ENCODE measurements around the gene TSPAN17.

Gene TSPAN17

GRCh38 chr5:176676361-176676824 is 29.1 kb downstream of the TSPAN17 start:
- no peak overlapping the region for H3K4me3 ChIP-seq (ENCODE audit: control insufficient read depth, low read depth, low read length)
- DNase-seq (ENCODE audit: low read depth), result peak; percentile 71
- no peak for TF ChIP-seq CTCF (conservative IDR thresholded peaks at IDR 0.05; ENCODE audit: control insufficient read depth, insufficient read depth, low read depth, low read length)

- no peak for DNase-seq (ENCODE audit: low read depth)
- H3K4me3 ChIP-seq (ENCODE audit: control insufficient read depth, low read depth, low read length), result no peak overlapping the region
- no peak for TF ChIP-seq CTCF (conservative IDR thresholded peaks at IDR 0.05; ENCODE audit: control insufficient read depth, insufficient read depth, low read depth, low read length)
These were observed 30.1 kb downstream of the TSPAN17 start for GRCh38 chr5:176677209-176677939.

- TF ChIP-seq CTCF (conservative IDR thresholded peaks at IDR 0.05; ENCODE audit: control insufficient read depth, insufficient read depth, low read depth, low read length), result no peak
- no peak for DNase-seq (ENCODE audit: low read depth)
- no peak overlapping the region for H3K4me3 ChIP-seq (ENCODE audit: control insufficient read depth, low read depth, low read length)
These were observed 31.3 kb downstream of the TSPAN17 start for GRCh38 chr5:176678584-176678983.

- no peak for TF ChIP-seq CTCF (conservative IDR thresholded peaks at IDR 0.05; ENCODE audit: control insufficient read depth, insufficient read depth, low read depth, low read length)
- no peak for DNase-seq (ENCODE audit: low read depth)
- no peak overlapping the region for H3K4me3 ChIP-seq (ENCODE audit: control insufficient read depth, low read depth, low read length)
These were observed 32.3 kb downstream of the TSPAN17 start for GRCh38 chr5:176679365-176680225.

GRCh38 chr5:176680226-176680563 is 32.9 kb downstream of the TSPAN17 start:
- DNase-seq (ENCODE audit: low read depth), result no peak
- H3K4me3 ChIP-seq (ENCODE audit: control insufficient read depth, low read depth, low read length), result no peak overlapping the region
- no peak for TF ChIP-seq CTCF (conservative IDR thresholded peaks at IDR 0.05; ENCODE audit: control insufficient read depth, insufficient read depth, low read depth, low read length)

GRCh38 chr5:176682016-176682531 is 34.8 kb downstream of the TSPAN17 start:
- DNase-seq (ENCODE audit: low read depth), result no peak
- no peak for TF ChIP-seq CTCF (conservative IDR thresholded peaks at IDR 0.05; ENCODE audit: control insufficient read depth, insufficient read depth, low read depth, low read length)

More at GRCh38 chr5:176682016-176682531, 34.8 kb downstream of the TSPAN17 start:
- H3K4me3 ChIP-seq (ENCODE audit: control insufficient read depth, low read depth, low read length), result no peak overlapping the region
